NCI-H1436 (cell line): Measurements from ENCODE around the gene OVOL1.
"Not testable (repeated sequence)": the region's sequence is repeated elsewhere in the genome, so short reads cannot be mapped to it uniquely, and the experiment has no call there.

Experiments
- DNase-seq: peaks from one replicate; lab custom pipeline; 2025; lab: John Stamatoyannopoulos, UW

The OVOL1 gene

DNA sequence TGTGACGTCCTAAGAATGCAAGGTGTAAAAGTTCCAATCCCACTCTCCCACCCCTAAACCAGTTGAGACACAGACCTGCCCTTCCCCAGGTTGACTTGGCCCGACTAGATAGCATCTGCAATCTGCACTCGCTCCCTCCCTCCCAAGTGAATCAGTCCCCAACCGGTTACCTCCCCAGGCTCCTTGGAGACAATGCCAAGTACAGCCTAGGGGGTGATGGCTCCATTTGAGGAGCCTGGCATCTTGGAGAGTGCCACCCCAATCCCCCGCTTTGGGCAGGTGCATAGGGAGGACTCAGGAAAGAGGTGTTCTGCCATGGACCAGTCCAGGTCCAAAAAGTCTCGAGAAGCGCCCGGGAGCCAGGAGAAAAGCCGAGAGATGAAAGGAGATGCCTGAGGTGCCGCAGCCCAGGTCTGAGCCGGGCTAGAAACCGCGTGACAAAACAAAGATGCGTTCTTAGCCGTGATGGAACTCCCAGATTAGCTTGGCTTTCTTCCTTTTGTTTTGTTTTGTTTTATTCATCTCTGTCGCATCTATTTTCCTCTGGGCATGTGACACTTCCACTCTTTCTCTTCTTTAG is 28.2 kb downstream of the OVOL1 start:
- no peak for DNase-seq

DNA sequence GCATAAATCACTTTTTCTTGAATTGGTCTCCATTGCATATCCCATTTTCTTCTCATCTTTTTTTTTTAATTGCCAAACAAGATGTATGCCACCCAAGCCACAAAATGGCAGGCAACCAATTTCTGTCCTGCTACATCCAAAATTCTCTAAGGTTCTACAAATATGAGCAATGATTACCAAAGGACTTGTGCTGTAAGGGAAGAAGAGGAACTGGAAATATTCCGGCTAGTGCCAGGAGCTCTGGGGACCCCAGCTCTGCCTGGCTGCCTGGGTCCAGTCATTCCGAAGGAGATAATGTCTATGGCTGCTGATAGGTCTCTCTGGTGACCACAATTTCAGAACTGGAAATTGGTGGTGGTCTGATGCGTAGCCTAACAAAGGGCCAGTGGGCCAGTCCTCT is 29.8 kb downstream of the OVOL1 start:
- no peak for DNase-seq

DNA sequence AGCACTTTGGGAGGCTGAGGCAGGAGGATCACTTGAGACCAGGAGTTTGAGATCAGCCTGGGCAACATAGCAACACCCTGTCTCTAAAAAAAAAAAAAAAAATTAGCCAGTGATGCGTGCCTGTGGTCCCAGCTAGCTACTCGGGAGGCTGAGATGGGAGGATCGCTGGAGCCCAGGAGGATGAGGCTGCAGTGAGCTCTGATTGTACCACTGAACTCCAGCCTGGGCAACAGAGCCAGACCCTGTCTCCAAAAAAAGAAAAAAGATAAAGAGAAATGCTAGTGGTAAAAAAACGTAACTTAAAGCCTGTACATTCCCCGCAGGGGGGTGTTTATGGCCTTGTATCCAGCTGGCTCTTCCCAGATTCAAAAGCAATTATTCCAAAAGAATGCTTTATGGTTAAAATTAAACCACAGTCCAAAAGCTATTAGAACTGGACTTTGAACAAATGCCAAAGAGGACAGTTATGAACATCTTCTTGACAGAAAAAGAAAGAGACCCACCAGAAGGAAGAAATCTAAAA is 30.5 kb downstream of the OVOL1 start:
- no peak for DNase-seq

DNA sequence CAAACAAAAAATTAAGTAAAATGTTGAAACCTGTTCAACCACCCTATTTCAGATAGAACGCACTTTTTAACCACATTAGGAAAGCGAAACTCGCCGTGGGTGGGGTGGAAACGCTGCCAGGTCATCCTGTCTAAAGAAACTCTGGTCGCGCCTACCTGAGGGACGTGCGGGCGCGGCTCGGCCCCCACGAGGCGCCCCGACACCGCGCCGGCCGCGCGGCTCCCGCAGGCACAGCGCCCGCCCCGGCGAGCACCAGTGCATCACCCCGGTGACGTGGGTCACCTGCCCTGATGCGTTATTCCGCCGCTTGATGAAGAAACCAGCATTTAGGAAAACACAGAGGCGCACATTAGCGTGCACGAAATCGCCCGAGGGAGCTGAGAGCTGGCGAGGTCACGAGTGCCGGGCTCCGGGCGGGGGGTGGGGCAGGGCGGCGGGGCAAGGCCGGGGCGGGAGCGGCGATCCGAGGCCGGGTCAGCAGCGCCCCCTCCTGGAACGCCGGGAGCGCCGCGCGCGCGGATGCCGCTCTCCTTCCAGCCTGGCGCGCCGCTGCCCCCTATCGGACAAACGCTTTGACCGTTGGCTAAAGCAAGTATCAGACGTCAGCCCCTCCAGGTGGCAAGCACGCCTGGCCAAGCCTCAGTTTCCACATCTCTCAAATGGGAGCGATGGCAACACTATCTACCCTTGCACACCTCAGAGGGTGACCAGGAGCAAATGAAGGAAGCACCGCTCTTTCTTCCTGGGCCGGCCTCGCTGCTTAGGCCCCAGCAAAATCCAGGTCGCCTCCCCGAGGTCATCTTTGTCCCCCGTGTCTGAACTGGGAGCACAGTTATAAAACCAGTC is 31.2 kb downstream of the OVOL1 start:
- peak; percentile 88 for DNase-seq

DNA sequence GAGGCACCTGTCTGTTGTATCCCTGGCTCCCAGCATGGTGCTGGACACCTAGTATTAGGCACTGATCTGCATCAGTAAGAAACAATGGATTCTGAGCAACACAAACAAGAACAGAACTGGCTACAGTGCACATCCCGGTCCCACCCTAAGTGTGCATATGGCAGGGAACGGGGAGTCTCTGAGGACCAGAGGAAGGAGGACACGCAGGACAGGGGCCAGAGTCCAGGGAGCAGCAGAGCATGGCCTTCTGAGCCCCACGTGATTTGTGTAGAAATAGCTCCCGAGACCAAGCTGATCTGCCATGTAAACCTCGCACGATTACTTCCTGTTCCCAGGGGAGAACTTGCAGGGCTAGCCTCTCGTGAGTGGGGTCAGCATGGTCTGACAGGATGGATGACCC is 34.2 kb downstream of the OVOL1 start:
- no peak for DNase-seq

DNA sequence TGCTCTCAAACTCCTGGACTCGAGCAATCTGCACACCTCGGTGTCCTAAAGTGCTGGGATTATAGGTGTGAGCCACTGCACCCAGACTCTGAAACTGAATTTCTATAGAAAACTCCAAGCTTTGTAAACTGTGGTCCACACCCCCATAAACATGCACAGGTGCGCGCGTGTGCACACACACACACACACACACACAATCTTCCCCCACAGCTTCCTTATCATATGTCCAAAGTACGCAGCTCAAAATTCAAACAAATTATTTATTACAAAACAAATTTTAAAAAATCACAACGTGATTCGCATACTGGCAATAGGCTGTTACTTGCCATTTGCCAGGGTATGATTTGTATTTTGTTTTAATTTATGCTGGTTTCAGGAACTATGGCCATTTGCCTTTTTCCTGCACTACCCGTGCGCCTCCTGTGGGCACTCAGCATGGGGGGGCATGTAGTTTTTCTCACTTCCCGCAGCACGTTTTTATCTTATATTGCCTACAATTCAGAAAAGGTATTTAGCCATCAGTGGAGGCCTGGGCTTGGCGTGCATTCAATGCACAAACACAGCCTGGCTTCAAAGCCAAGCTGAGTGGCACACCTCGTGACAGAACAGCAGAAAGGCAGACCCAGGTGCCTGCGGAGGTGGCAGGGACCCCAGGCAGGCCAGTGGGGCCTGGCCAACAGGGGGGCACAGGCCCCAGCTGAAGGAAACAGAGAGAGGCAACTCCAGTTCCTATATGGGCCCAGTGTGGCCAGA is 36.1 kb downstream of the OVOL1 start:
- DNase-seq = no peak

DNA sequence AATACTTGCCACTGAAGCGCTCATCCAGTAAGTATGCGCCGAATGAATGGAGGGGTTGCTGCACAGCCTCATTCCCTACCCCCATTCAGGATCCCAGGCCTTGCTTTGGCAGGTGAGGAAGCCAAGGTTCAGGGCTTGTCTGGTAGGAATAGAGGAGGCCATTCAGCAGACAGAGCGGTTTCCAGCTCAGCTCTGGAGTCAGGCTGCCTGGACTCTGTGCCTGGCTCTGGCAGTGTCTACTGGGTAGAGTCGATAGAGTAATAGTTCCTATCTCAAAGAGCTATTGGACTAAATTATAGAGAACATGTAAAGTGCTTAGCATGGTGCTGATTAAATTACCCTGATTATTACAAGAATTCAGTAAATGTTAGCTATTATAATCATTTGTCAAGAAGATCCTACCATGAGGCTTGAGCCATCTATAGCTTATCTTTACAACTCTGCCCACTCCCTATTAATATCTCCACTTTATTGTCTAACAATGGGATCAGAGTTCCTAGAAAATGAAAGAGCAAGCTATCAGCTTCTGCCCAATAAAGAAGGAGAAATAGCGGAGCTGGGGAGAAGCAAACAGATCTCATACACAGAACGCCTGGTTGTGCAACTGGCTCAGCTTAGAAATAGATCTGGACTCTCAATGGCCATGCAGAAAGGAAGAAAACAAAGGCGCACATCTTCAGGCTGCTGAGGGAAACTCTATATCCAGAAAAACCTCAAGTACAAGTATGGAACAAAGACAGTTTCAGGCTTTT is 40.3 kb downstream of the OVOL1 start:
- no peak for DNase-seq

DNA sequence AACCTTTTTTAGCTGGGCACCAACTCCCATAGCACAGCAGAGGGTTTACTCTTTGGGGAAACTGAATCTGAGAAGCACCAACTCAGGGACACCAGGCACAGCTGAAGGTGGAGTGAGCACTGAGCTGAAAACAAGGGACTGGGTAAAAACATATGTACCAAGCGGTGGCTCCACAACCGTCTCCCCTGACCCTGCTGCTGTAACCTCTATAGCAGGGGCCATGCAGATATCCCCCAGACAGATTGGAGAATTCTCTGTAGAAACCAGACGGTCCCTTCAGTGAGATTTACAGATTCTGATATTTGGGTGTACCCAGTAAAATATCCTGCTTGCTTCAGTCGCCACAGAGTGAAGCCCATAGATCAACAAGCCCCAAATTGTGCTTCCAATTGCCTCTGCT is 42.6 kb downstream of the OVOL1 start:
- no peak for DNase-seq

DNA sequence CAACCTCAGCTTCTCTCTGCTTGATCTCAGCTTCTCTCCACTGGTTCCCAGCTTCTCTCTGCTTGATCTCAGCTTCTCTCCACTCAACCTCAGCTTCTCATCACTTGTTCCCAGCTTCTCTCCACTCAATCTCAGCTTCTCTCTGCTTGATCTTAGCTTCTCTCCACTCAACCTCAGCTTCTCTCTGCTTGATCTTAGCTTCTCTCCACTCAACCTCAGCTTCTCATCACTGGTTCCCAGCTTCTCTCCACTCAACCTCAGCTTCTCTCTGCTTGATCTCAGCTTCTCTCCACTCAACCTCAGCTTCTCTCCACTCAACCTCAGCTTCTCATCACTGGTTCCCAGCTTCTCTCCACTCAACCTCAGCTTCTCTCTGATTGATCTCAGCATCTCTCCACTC is 45.4 kb downstream of the OVOL1 start:
- DNase-seq = not testable (repeated sequence)

DNA sequence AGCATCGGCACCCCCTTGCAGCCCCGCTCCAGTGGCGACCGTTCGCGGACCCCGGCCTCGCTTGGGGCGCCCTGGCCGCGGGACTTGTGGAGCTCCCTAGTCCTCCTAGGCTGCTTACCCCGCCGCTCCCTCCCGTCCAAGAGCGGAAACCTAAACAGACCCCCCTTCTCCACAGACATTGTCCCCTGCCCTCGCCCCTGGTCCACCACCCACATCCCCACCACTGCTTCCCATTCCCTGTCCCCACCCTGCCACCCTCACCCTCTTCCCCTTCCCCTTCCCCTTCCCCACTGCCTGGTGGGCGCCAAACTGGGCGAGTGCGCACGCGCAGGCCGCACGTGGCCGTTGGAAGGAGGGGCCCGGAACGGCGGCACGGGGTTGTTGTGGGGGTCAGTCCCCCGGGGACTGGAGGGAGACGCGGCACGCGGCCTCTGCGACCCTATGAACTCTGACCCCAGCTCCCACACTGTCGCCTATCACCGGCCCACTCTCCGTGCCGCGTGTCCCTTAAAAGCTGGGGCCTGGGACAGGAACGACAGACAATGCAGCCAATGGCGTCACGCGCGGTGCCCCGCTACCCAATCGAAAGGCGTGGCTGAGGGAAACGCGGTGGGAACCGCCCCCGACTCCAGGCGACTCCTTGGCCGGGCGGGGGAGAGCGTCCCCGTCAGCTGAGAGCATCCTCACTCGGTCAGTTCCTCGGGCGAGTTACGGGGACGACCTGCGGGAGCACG is 46.6 kb downstream of the OVOL1 start, which contains the start of gene SNX32:
TSS of gene SNX32 (plus strand) at position 667 of the 734 bp plus-strand sequence. CDS start 103 bp downstream, outside the sequence.
- DNase-seq = peak; percentile 85

DNA sequence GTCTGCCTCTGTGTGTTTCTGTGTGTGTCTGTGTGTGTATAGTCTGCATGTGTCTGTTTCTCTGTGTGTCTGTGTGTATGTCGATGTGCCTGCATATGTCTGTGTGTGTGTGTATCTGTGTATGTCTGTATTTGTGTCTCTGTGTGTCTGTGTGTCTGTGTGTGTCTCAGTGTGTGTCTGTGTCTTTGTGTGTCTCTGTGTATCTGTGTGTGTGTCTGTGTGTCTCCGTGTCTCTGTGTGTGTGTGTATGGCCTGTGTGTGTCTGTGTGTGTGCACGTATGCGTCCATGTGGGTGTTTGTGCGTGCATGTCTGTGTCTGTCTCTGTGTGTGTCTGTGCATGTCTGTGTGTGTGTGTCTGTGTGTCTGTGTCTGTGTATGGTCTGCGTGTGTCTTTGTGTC is 47.3 kb downstream of the OVOL1 start:
- no peak for DNase-seq

DNA sequence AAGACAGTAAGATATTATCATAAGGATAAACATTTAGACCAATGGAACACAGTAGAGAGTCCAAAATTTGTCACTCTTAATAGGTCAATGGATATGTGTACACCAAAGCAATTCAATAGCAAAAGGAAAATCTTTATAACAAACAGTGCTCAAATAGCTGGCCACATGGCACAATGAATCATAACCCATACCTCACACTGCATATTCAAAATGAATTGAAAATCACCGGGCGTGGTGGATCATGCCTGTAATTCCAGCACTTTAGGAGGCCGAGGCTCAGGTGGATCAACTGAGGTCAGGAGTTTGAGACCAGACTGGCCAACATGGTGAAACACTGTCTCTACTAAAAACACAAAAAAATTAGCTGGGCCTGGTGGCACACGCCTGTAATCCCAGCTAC is 55.3 kb downstream of the OVOL1 start:
- DNase-seq = no peak

DNA sequence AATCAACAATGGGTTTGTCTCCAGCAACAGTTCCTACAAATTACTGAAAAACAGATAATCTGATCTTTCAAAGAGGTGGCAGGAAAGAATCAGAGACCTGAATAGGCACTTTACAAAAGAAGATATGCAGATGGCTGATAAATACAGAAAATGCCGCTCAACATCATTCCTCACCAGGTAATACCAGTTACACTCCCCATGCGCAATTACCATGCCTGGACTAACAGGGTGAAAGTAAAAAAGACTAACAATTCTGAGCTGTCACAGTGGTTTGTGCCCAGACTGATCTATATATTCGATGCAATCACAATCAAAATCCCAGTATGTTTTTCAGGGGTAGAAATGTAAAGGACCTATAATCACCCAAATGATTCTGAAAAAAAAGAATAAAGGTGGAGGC is 56.9 kb downstream of the OVOL1 start:
- no peak for DNase-seq

DNA sequence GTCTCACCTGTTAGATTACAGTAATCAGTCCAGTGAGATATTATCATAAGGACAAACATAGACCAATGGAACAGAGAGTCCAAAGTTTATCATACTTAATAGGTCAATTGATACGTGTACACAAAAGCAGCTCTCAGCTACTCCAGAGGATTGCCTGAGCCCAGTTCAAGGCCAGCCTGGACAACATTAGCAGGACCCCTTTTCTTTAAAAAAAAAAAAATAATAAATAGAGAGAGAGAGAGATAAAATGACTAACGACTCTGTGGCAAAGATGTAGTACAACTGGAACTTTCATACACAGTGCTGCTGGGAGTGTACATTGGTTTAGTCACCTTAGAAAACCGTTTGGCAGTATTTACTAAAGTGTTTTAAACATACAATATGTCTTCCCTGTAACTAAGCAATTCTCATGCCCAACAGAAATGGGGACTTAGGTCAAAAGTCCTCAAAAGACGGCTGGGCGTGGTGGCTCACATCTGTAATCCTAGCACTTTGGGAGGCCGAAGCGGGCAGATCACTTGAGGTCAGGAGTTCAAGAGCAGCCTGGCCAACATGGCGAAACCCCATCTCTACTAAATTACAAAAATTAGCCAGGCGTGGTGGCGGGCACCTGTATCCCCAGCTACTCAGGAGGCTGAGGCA is 57.5 kb downstream of the OVOL1 start:
- no peak for DNase-seq
